EL (cell line): ENCODE data around the gene FLRT1.

Source experiments
- DNase-seq: peaks from one replicate; pipeline ENCODE4 v3.0.0-alpha.2; 2016

Gene FLRT1

GRCh38 chr11:64035576-64035975, at the start of gene FLRT1:
Gene FLRT1, plus strand, starts transcription at chr11:64035931. Its CDS starts 80,337 bp downstream, at chr11:64116268.
- DNase-seq, result no peak

GRCh38 chr11:63986156-63986931, 49.4 kb upstream of the FLRT1 start, which contains the start of gene OTUB1:
Gene OTUB1, plus strand, starts transcription at chr11:63986438. Its CDS starts 19 bp downstream, at chr11:63986457.
- DNase-seq, result peak; percentile 91

- DNase-seq, result no peak
These were observed 48.7 kb upstream of the FLRT1 start for GRCh38 chr11:63986932-63987513.

GRCh38 chr11:63991558-63991957, 44.2 kb upstream of the FLRT1 start:
- no peak for DNase-seq

- DNase-seq, result no peak
These were observed 42.6 kb upstream of the FLRT1 start for GRCh38 chr11:63993100-63993499.

GRCh38 chr11:63993993-63994392, 41.7 kb upstream of the FLRT1 start:
- DNase-seq, result no peak

GRCh38 chr11:63996512-63996911, 39.2 kb upstream of the FLRT1 start:
- no peak for DNase-seq

GRCh38 chr11:63997104-63997700, 38.5 kb upstream of the FLRT1 start:
- DNase-seq, result no peak

GRCh38 chr11:63997801-63998337, 37.9 kb upstream of the FLRT1 start:
- no peak for DNase-seq

- DNase-seq, result no peak
These were observed 37.0 kb upstream of the FLRT1 start for GRCh38 chr11:63998558-63999348.

GRCh38 chr11:63999349-64000025, 36.2 kb upstream of the FLRT1 start:
- DNase-seq, result peak; percentile 42

GRCh38 chr11:64000026-64000739, 35.5 kb upstream of the FLRT1 start:
- peak; percentile 66 for DNase-seq

- DNase-seq, result no peak
These were observed 34.8 kb upstream of the FLRT1 start for GRCh38 chr11:64000740-64001483.

GRCh38 chr11:64001484-64002420, 34.0 kb upstream of the FLRT1 start:
- peak; percentile 32 for DNase-seq

- DNase-seq, result no peak
These were observed 31.7 kb upstream of the FLRT1 start for GRCh38 chr11:64003807-64004589.

- DNase-seq, result no peak
These were observed 31.1 kb upstream of the FLRT1 start for GRCh38 chr11:64004590-64004984.

- no peak for DNase-seq
These were observed 30.0 kb upstream of the FLRT1 start for GRCh38 chr11:64005691-64006090.

GRCh38 chr11:64006398-64006797, 29.3 kb upstream of the FLRT1 start:
- no peak for DNase-seq

- DNase-seq, result peak; percentile 70
These were observed 28.5 kb upstream of the FLRT1 start for GRCh38 chr11:64007160-64007628.
